Fibroblast of villous mesenchyme (primary cell): Measurements from ENCODE around the gene FAM13A. TPM values are rescaled to one million over a fixed set of nuclear protein-coding genes. Genes with fewer than 3 reads are reported as not detected.
A peak's percentile ranks its signal among the peaks of the same experiment; 100 is the strongest.

Source experiments
- DNase-seq: peaks from one replicate; pipeline ENCODE4 v3.0.0-alpha.2; 2010; ENCODE audit warnings: low read depth
- H3K4me3 ChIP-seq: 2 replicates; pipeline ENCODE4 v1.5.1; 2011; ENCODE audit warnings: low read depth, mild to moderate bottlenecking, low read length
- total RNA-seq: library from RNA; depleted of rRNA; stranded (reverse); fragments of >200 nt; gene quantifications from 2 replicates; pipeline ENCODE4 v1.2.3, GENCODE V29; 2012
- TF ChIP-seq, protein P1 (sequence below): IDR thresholded peaks from 2 replicates; pipeline ENCODE4 v1.5.1; 2012; ENCODE audit warnings: low read depth, mild to moderate bottlenecking, low read length; ENCODE audit not compliant: insufficient read depth

Gene FAM13A
- total RNA-seq, 1 donor: 34.1 TPM

DNA sequence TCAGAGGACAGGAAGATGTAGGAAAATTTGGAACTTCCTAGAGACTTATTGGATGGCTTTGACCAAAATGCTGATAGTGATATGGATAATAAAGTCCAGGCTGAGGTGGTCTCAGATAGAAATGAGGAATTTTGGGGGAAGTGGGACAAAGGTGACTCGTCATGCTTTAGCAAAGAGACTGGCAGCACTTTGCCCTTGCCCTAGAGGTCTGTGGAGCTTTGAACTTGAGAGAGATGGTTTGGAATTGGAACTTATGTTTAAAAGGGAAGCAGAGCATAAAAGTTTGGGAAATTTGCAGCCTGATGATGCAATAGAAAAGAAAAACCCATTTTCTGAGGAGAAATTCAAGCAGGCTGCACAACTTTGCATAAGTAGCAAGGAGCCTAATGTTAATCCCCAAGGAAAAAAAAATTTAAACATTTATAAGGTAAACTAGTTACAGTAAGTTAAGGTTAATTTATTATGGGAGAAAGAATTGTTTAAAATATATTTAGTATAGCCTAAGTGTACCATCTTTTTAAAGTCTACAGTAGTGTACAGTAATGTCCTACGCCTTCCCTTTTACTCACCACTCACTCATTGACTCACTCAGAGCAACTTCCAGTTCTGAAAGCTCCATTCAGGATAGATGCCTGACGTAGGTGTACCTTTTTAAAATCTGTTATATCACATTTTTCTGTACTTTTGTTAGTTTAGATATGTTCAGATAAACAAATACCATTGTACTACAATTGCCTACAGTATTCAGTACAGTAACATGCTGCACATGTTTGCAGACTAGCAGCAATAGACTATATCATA is 101.2 kb downstream of the FAM13A start:
- H3K4me3 ChIP-seq: no peak overlapping the region
- DNase-seq: no peak
- TF ChIP-seq, protein P1, sequence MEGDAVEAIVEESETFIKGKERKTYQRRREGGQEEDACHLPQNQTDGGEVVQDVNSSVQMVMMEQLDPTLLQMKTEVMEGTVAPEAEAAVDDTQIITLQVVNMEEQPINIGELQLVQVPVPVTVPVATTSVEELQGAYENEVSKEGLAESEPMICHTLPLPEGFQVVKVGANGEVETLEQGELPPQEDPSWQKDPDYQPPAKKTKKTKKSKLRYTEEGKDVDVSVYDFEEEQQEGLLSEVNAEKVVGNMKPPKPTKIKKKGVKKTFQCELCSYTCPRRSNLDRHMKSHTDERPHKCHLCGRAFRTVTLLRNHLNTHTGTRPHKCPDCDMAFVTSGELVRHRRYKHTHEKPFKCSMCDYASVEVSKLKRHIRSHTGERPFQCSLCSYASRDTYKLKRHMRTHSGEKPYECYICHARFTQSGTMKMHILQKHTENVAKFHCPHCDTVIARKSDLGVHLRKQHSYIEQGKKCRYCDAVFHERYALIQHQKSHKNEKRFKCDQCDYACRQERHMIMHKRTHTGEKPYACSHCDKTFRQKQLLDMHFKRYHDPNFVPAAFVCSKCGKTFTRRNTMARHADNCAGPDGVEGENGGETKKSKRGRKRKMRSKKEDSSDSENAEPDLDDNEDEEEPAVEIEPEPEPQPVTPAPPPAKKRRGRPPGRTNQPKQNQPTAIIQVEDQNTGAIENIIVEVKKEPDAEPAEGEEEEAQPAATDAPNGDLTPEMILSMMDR: no peak

DNA sequence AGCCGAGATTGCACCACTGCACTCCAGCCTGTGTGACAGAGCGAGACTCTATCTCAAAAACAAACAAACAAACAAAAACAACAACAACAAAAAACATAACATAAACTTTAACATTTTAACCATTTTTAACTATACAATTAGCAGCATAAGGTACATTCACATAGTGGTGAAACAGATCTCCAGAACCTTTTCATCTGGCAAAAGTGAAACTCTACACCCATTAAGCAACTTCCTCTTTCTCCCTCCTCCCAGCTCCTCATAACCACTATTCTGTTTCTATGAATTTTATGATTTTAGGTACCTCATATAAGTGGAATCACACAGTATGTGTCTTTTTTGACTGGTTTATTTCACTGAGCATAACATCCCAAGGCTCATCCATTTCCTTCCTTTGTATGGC is 103.6 kb downstream of the FAM13A start:
- no peak overlapping the region for H3K4me3 ChIP-seq
- TF ChIP-seq, protein P1: no peak
- peak; percentile 35 for DNase-seq

DNA sequence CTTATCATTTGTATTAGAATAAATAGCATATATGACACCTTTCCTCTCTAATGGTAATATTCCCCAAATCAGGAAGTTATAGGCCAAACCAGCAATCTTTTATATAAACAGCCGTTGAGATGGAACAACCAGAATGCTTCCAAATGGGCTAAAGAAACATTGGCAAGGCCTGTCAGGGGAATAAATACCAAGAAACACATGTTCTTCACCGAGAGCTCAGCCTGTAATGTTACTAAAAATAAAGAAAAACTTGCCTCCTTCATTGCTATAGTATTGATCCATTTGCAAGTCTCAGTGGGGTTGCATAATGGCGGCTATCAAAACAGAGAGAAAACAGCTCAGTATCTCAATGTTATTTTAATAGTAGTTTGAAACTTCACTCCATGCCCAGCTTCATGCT is 104.9 kb downstream of the FAM13A start:
- no peak overlapping the region for H3K4me3 ChIP-seq
- TF ChIP-seq, protein P1: no peak
- DNase-seq: no peak

DNA sequence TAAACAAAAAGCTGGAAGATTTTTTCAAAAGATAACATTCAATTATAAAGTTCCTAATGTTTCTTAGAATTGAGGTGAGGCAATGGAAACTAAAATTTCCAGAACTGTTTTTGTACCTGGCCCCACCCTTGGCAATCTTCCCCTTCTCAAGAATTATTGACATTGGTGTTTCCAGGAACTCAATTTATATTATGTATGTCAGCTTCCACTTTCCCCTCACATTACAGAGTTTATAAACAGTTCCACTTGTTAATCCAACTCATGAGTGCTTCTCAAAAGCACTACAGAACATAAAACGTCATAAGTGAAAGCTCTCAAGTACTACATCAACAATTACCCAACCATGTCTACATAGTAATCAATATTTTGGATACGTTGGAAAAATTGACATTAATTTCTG is 107.4 kb downstream of the FAM13A start:
- no peak overlapping the region for H3K4me3 ChIP-seq
- DNase-seq: no peak
- TF ChIP-seq, protein P1: no peak

DNA sequence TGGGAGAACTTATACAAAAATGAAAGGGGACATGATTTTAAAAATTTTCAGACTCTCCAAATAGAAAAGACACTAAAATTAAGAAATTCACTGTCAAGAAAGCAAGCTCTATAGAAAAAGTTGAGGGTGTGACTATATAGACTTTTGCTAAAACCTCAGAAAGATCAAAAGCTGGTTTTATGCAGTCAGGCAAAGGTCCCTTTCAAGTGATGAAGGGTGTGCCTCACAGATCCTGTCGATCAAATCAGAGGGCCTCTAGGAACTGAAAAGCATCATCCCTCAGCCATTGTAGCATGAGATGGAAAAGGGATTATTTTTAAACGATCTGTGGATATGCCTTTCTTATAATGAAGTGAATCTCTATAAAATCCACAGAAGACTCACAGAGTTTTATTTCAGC is 116.5 kb downstream of the FAM13A start:
- DNase-seq: no peak
- TF ChIP-seq, protein P1: no peak
- no peak overlapping the region for H3K4me3 ChIP-seq

DNA sequence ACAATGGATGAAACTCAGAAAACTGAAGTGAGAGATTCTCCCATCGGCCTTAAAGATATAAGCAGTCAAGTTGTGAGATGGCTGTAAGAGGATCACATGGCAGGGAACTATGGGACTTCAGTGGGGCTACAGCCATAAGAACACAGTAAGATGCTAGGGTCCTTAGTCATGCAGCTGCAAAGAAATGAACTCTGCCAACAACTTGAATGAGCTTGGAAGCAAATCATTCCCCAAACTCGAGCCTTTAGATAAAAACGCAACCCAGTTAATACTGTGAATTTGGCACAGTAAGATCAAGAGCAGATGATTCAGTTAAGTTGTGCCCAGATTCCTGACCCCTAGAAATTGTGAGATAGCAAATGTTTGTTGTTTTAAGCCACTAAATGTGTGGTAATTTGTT is 117.3 kb downstream of the FAM13A start:
- peak; percentile 13 for DNase-seq
- no peak overlapping the region for H3K4me3 ChIP-seq

More for the DNA sequence above, 117.3 kb downstream of the FAM13A start:
- TF ChIP-seq, protein P1: no peak
